Keratinocyte (primary cell): ENCODE results near the gene GYG2.

Source experiments
- CTCF ChIP-seq, 3 experiments: IDR thresholded peaks in 1 of 3; conservative IDR thresholded peaks in 1 of 3; optimal IDR thresholded peaks in 1 of 3; 2 replicates in 2 of 3; 3 replicates in 1 of 3; pipeline versions ENCODE3 to v1.5.1; 2011; ENCODE audit warnings: low read length in 3 of 3, mild to moderate bottlenecking in 3 of 3, moderate library complexity in 2 of 3, control low read depth in 1 of 3, inconsistent platforms in 1 of 3; ENCODE audit not compliant: insufficient read depth in 2 of 3; ENCODE audit errors: extremely low read depth in 1 of 3
- EZH2 ChIP-seq: IDR thresholded peaks from one replicate; pipeline ENCODE4 v1.6.1; 2012; ENCODE audit warnings: inconsistent platforms, mild to moderate bottlenecking, low read length, moderate library complexity

DNA sequence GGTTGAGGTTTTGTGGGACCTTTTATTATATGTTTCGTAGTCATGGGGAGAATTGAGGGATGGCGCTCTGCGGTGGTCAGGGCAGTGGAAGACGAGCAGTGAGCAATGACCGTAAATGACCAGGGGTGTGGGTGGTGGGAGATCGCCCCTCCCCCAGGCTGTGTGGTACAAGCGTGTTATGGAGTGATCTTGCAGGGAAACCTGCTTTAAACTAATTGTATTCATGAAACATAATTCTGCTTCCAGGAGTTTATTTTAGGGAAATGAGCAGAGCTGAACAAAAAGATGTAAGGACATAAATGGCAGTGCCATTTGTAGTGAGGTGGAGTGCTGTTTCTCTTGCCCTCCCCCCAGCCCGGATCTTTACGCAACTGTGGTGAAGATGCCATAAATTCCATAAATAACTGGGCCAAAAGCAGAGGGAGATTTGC is 20.2 kb downstream of the GYG2 start:
- TF ChIP-seq EZH2 (no peak), CTCF (optimal IDR thresholded peaks at IDR 0.05 in 1 of 3, IDR thresholded peaks at IDR 0.05 in 1 of 3, conservative IDR thresholded peaks at IDR 0.05 in 1 of 3; ENCODE audit: extremely low read depth in 1 of 3, insufficient read depth in 2 of 3, low read length in 3 of 3) (no peak)
